ENCODE measurements around the gene MIA2.

GRCh38 chr14:39322807-39323206, 89.1 kb downstream of the MIA2 start:
- TF ChIP-seq POLR2AphosphoS5 (IDR thresholded peaks at IDR 0.05; ENCODE audit: low read depth), result no peak
- no peak for TF ChIP-seq CTCF (IDR thresholded peaks at IDR 0.05; ENCODE audit: insufficient read depth, low read length)
- no peak for TF ChIP-seq GABPA (IDR thresholded peaks at IDR 0.05; ENCODE audit: low read depth)
- no peak for TF ChIP-seq REST (IDR thresholded peaks at IDR 0.05; ENCODE audit: insufficient replicate concordance, low read depth)
- no peak for TF ChIP-seq SPI1 (IDR thresholded peaks at IDR 0.05; ENCODE audit: borderline replicate concordance, low read depth)
